Kidney (tissue), 14 donors: Measurements from ENCODE around the gene PKN1. TPM values are rescaled to one million over a fixed set of nuclear protein-coding genes. Genes with fewer than 3 reads are reported as not detected.

Experiments
- DNase-seq, 5 donors: peaks; one replicate each; pipeline ENCODE4 v3.0.0-alpha.2; 2013 to 2020
- FAIRE-seq: peaks from 2 replicates; lab custom pipeline; 2012; peaks lifted over from hg19 to GRCh38; lab: Jason Lieb, UNC
- H3K27ac ChIP-seq, 2 donors: one replicate each; pipeline ENCODE4 v1.7.0; 2013; ENCODE audit warnings: low read depth in 2 of 2, low read length in 2 of 2, inconsistent platforms in 1 of 2
- H3K27me3 ChIP-seq: one replicate; pipeline ENCODE4 v1.7.1; 2013; ENCODE audit warnings: low read length, inconsistent platforms; ENCODE audit not compliant: control insufficient read depth, insufficient read depth
- H3K36me3 ChIP-seq, 3 donors: one replicate each; pipeline versions ENCODE4 v1.7.0 to v1.7.1; 2013; ENCODE audit warnings: low read length in 3 of 3, control low read depth in 1 of 3, inconsistent platforms in 1 of 3; ENCODE audit not compliant: insufficient read depth in 3 of 3, control insufficient read depth in 2 of 3
- H3K4me1 ChIP-seq, 3 donors: one replicate each; pipeline versions ENCODE4 v1.7.0 to v1.7.1; 2013; ENCODE audit warnings: low read length in 3 of 3, inconsistent platforms in 1 of 3, low read depth in 1 of 3; ENCODE audit not compliant: control insufficient read depth in 2 of 3, insufficient read depth in 2 of 3
- H3K4me3 ChIP-seq, 3 donors: one replicate each; pipeline versions ENCODE4 v1.7.0 to v1.8.1; 2013; ENCODE audit warnings: low read length in 3 of 3, control low read depth in 1 of 3, inconsistent platforms in 1 of 3
- H3K9ac ChIP-seq, 3 donors: one replicate each; pipeline versions ENCODE4 v1.7.0 to v1.7.1; 2013; ENCODE audit warnings: low read length in 3 of 3, control low read depth in 1 of 3, inconsistent platforms in 1 of 3
- H3K9me3 ChIP-seq, 3 donors: one replicate each; pipeline versions ENCODE4 v1.7.0 to v1.7.1; 2013; ENCODE audit warnings: low read length in 3 of 3, control low read depth in 1 of 3, inconsistent platforms in 1 of 3; ENCODE audit not compliant: control insufficient read depth in 2 of 3, insufficient read depth in 1 of 3
- intact Hi-C: fragments of 100-400 bp; cut with DNase I; formaldehyde crosslinking; loops from one replicate; pipeline ENCODE4 v1.11.1; 2022
- polyA plus RNA-seq: library from polyadenylated mRNA; stranded (reverse); fragments of 350-450 nt; fragmentation: Illumina TruSeq; extraction: RNeasy Lipid Tissue Mini Kit (QIAGEN cat#74804); gene quantifications from one replicate; pipeline ENCODE4 v1.2.3, GENCODE V29; 2014; ENCODE audit warnings: low read depth, low replicate concordance; ENCODE audit not compliant: insufficient read depth
- total RNA-seq: library from RNA; stranded (reverse); fragmentation: NEBNext Ultra II Directional; extraction: Animal tissue kit (Norgen Biotek cat#: 25700); gene quantifications from one replicate; pipeline ENCODE4 v1.2.1, GENCODE V29; 2021
- TF ChIP-seq, protein P1 (sequence below): IDR thresholded peaks from 3 replicates; pipeline ENCODE4 v1.5.1; 2012; ENCODE audit warnings: mild to moderate bottlenecking, moderate library complexity, borderline replicate concordance; ENCODE audit not compliant: insufficient read depth; ENCODE audit errors: extremely low read depth
- donor health status: control.
- donor health status: control.
- donor health status: control.
- donor health status: control.
- donor health status: control.
- donor health status: DM: yes; HTN: yes; CAD: no.
- donor health status: Normal renal cell carcinoma (clear cell type).

The PKN1 gene
- total and polyA plus RNA-seq, 2 donors from 2014 or later = 67.7 to 103 TPM

DNA sequence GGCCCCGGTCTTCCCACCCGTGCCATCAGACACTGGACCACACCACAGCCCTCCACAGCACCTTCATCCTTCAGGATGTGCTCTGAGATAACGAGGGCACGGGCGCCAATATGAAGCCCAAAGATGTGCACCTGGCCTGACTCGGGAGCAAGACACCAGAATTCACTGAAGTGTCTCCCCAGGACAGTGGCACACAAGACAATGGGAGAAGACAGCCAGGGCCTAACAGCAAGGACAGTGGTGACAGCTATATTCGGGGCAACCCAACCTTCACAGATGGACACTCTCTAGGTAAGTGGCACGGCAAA is 21.2 kb upstream of the PKN1 start:
- no peak for FAIRE-seq

DNA sequence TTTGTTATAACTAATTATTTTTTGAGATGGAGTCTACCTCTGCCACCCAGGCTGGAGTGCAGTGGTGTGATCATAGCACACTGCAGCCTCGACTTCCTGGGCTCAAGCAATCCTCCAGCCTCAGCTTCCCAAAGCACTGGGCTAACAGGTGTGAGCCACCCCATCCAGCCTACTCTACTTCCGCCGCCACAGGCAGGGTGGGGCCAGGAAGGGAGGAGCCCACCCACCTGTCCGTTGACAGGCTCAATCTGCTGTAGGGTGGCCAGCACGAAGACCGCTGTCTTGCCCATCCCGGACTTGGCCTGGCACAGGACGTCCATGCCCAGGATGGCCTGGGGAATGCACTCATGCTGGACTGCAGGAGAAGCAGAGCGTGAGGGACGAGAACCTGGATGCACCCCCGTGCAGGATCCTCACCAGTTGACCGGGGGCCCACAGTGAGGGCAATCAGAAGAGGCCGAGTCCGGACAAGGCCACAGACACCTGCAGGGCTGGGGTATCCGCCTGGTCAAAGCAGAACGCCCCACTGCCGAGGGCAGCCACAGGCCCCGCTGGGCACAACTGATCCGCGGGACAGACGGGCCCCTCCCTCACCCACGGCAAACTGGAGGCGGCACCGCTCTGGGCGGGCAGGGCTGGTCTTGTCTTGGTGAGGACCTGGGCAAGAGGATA is 20.6 kb upstream of the PKN1 start:
- no peak for DNase-seq
- intact Hi-C loops = no loop called here
- no peak for FAIRE-seq
- Histone ChIP-seq H3K27me3 (no peaks in the 10 kb centered on the region), H3K9ac (no peak overlapping the region), H3K4me3 (no peak overlapping the region), H3K27ac (no peak overlapping the region), H3K4me1 (peaks cover 0 to 21% (median 0%) of the 10 kb centered on the region in 3 donors), H3K36me3 (peaks cover 5 to 37% (median 14%) of the 10 kb centered on the region in 3 donors), H3K9me3 (no peaks in the 10 kb centered on the region)
- TF ChIP-seq, protein P1, sequence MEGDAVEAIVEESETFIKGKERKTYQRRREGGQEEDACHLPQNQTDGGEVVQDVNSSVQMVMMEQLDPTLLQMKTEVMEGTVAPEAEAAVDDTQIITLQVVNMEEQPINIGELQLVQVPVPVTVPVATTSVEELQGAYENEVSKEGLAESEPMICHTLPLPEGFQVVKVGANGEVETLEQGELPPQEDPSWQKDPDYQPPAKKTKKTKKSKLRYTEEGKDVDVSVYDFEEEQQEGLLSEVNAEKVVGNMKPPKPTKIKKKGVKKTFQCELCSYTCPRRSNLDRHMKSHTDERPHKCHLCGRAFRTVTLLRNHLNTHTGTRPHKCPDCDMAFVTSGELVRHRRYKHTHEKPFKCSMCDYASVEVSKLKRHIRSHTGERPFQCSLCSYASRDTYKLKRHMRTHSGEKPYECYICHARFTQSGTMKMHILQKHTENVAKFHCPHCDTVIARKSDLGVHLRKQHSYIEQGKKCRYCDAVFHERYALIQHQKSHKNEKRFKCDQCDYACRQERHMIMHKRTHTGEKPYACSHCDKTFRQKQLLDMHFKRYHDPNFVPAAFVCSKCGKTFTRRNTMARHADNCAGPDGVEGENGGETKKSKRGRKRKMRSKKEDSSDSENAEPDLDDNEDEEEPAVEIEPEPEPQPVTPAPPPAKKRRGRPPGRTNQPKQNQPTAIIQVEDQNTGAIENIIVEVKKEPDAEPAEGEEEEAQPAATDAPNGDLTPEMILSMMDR = no peak

More for the DNA sequence above, 21.2 kb upstream of the PKN1 start:
- Histone ChIP-seq H3K36me3 (peaks cover 5 to 37% (median 14%) of the 10 kb centered on the region in 3 donors), H3K27ac (no peak overlapping the region), H3K4me3 (no peak overlapping the region), H3K4me1 (peaks cover 0 to 20% (median 0%) of the 10 kb centered on the region in 3 donors), H3K9ac (no peak overlapping the region), H3K9me3 (no peaks in the 10 kb centered on the region), H3K27me3 (no peaks in the 10 kb centered on the region)
- DNase-seq = no peak
- intact Hi-C loops = no loop called here
- TF ChIP-seq, protein P1 = no peak

DNA sequence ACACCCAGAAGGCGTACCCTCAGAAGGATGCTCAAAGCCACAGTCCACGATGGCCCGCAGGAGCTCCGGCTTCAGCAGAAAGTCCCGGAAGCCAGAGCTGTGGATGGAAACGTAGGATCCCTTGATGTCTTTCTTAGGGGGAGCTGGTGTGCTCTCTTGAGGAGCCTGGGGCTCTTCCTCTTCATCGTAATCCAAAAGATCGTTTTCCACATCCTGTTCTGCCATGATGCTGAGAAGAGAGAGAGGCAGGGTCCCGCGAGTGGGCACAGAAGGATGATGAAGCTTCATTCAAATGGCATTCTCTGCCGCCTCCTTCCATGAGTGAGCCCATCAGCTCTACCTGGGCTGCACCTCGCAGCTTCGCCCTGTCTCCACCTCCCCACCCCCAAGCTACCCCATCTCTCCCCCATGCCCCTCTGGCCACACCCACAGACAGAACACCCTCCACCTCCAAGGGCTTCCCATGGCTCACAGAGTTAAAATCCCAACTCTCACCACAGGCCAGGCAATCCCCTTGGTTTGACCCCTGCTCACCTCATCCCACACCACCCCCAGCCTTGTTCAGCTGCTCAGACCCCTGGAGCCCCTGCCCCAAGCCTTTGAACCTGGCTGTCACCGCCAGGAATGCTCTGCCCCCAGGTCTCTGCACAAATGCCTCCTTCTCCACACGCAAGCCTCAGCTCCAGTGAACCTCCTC is 20.0 kb upstream of the PKN1 start:
- H3K9me3 ChIP-seq = no peaks in the 10 kb centered on the region
- DNase-seq = no peak
- intact Hi-C loops = no loop called here
- peaks cover 5 to 35% (median 14%) of the 10 kb centered on the region in 3 donors for H3K36me3 ChIP-seq
- H3K27ac ChIP-seq = no peak overlapping the region
- H3K4me1 ChIP-seq = peaks cover 0 to 21% (median 0%) of the 10 kb centered on the region in 3 donors
- H3K9ac ChIP-seq = no peak overlapping the region
- no peak for FAIRE-seq
- TF ChIP-seq, protein P1 = no peak
- H3K4me3 ChIP-seq = no peak overlapping the region
- H3K27me3 ChIP-seq = no peaks in the 10 kb centered on the region
